Retinal pigment epithelial cell (primary cell): Measurements from ENCODE around the gene UBTF.

Experiments
- DNase-seq: peaks from one replicate; pipeline ENCODE4 v3.0.0-alpha.2; 2010; ENCODE audit warnings: low read depth
- H3K4me3 ChIP-seq: 2 replicates; pipeline ENCODE4 v1.5.1; 2011; ENCODE audit warnings: mild to moderate bottlenecking, low read length, control low read depth, moderate library complexity
- TF ChIP-seq, protein P1 (sequence below): conservative IDR thresholded peaks from 2 replicates; pipeline ENCODE4 v1.5.1; 2011; ENCODE audit warnings: low read depth, low read length, control low read depth, inconsistent platforms

UBTF gene

GRCh38 chr17:44262654-44263225 is 43.3 kb upstream of the UBTF start:
- H3K4me3 ChIP-seq = no peak overlapping the region
- TF ChIP-seq, protein P1, sequence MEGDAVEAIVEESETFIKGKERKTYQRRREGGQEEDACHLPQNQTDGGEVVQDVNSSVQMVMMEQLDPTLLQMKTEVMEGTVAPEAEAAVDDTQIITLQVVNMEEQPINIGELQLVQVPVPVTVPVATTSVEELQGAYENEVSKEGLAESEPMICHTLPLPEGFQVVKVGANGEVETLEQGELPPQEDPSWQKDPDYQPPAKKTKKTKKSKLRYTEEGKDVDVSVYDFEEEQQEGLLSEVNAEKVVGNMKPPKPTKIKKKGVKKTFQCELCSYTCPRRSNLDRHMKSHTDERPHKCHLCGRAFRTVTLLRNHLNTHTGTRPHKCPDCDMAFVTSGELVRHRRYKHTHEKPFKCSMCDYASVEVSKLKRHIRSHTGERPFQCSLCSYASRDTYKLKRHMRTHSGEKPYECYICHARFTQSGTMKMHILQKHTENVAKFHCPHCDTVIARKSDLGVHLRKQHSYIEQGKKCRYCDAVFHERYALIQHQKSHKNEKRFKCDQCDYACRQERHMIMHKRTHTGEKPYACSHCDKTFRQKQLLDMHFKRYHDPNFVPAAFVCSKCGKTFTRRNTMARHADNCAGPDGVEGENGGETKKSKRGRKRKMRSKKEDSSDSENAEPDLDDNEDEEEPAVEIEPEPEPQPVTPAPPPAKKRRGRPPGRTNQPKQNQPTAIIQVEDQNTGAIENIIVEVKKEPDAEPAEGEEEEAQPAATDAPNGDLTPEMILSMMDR = no peak
- DNase-seq = no peak

DNA sequence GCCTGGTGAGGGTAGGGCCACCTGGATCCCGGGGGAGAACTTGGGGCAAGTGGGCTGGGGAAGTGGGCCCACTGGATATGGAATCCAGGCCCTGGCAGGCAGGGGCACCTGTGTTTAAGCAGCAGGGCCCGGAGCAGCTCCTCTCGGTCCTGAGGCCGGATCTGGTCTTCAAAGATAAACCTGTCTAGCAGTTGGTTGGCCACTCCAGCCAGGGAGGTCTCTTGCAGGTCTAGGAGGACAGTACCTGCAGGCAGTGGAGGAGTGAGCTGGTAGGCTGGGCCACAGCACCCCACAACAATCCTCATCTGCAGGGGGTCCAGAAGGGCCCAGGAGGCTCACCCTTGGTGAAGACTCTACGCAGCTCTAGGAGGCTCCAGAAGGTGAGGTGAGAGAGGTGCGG is 40.8 kb upstream of the UBTF start:
- no peak for DNase-seq
- H3K4me3 ChIP-seq = no peak overlapping the region
- TF ChIP-seq, protein P1 = no peak

- TF ChIP-seq, protein P1 = no peak
- H3K4me3 ChIP-seq = no peak overlapping the region
- DNase-seq = no peak
These were observed 39.4 kb upstream of the UBTF start for GRCh38 chr17:44258811-44259351.

GRCh38 chr17:44257815-44258760 is 38.6 kb upstream of the UBTF start:
- DNase-seq = no peak
- TF ChIP-seq, protein P1 = no peak
- no peak overlapping the region for H3K4me3 ChIP-seq

DNA sequence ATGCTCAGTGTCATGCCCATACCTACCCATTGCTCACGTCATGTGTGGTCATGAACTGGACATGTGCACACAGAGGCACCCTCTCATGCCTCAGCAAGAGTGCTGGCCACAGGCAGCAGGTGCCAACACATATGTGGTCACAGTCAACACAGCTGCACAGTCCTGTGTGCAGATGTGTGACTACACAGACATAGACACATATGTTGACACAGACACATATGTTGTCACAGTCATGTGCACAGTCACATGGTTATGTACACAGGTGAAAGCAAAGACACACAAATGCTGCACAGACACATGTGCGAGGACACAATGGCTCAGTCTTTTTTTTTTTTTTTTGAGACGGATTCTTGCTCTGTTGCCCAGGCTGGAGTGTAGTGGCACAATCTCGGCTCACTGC is 37.2 kb upstream of the UBTF start:
- DNase-seq = no peak
- TF ChIP-seq, protein P1 = no peak
- no peak overlapping the region for H3K4me3 ChIP-seq

- DNase-seq = no peak
- H3K4me3 ChIP-seq = no peak overlapping the region
- TF ChIP-seq, protein P1 = no peak
These were observed 36.4 kb upstream of the UBTF start for GRCh38 chr17:44255915-44256314.
